Measurements from ENCODE around the gene FARS2.

FARS2 gene

GRCh38 chr6:5442916-5443315, 181.6 kb downstream of the FARS2 start:
- ChIA-PET POLR2A (no interaction called here), CTCF (no interaction called here)
- no peak for TF ChIP-seq FOXM1 (IDR thresholded peaks at IDR 0.05; ENCODE audit: borderline replicate concordance)
- TF ChIP-seq ZNF384 (IDR thresholded peaks at IDR 0.05) = no peak
- no peak for TF ChIP-seq SUZ12 (IDR thresholded peaks at IDR 0.05)
- no peak for TF ChIP-seq FOXA1 (IDR thresholded peaks at IDR 0.05)
- no peak for TF ChIP-seq ELF4 (IDR thresholded peaks at IDR 0.05)
- no peak for TF ChIP-seq CTBP1 (IDR thresholded peaks at IDR 0.05; ENCODE audit: borderline replicate concordance)
- DNase-seq (ENCODE audit: extremely low spot score) = no peak

GRCh38 chr6:5443491-5443890, 182.2 kb downstream of the FARS2 start:
- CTCF ChIA-PET = no interaction called here
- TF ChIP-seq ARNT (IDR thresholded peaks at IDR 0.05) = no peak
- TF ChIP-seq PKNOX1 (IDR thresholded peaks at IDR 0.05) = no peak
- no peak for TF ChIP-seq L3MBTL2 (conservative IDR thresholded peaks at IDR 0.05)
- TF ChIP-seq BHLHE40 (IDR thresholded peaks at IDR 0.05; ENCODE audit: borderline replicate concordance) = no peak
- no peak for TF ChIP-seq TARDBP (IDR thresholded peaks at IDR 0.05)
- no peak for TF ChIP-seq CTBP1 (IDR thresholded peaks at IDR 0.05; ENCODE audit: borderline replicate concordance)
- no peak for TF ChIP-seq LEF1 (IDR thresholded peaks at IDR 0.05; ENCODE audit: borderline replicate concordance)
- DNase-seq (ENCODE audit: extremely low spot score) = no peak
- POLR2A ChIA-PET = no interaction called here

- CTCF ChIA-PET = interaction anchor here (0.9 kb wide), 1 partner anchor 302 kb away, joined by 3 read pairs; no protein-coding TSS in a partner anchor
- DNase-seq (ENCODE audit: extremely low spot score) = no peak
- TF ChIP-seq FOXM1 (IDR thresholded peaks at IDR 0.05; ENCODE audit: borderline replicate concordance) (no peak), BHLHE40 (IDR thresholded peaks at IDR 0.05; ENCODE audit: borderline replicate concordance) (no peak), SUZ12 (IDR thresholded peaks at IDR 0.05) (no peak)
- POLR2A ChIA-PET = no interaction called here
Measured at GRCh38 chr6:5446362-5447075, 185.2 kb downstream of the FARS2 start.

GRCh38 chr6:5447921-5448320, 186.6 kb downstream of the FARS2 start:
- ChIA-PET CTCF (no interaction called here), POLR2A (no interaction called here)
- TF ChIP-seq BHLHE40 (IDR thresholded peaks at IDR 0.05; ENCODE audit: borderline replicate concordance) (no peak), PKNOX1 (IDR thresholded peaks at IDR 0.05) (no peak), TARDBP (IDR thresholded peaks at IDR 0.05) (no peak), L3MBTL2 (conservative IDR thresholded peaks at IDR 0.05) (no peak), ZNF384 (IDR thresholded peaks at IDR 0.05) (no peak), LEF1 (IDR thresholded peaks at IDR 0.05; ENCODE audit: borderline replicate concordance) (no peak), FOXM1 (IDR thresholded peaks at IDR 0.05; ENCODE audit: borderline replicate concordance) (no peak), ELF4 (IDR thresholded peaks at IDR 0.05) (no peak), HDGF (IDR thresholded peaks at IDR 0.05; ENCODE audit: borderline replicate concordance) (no peak), CTBP1 (IDR thresholded peaks at IDR 0.05; ENCODE audit: borderline replicate concordance) (no peak), ARNT (IDR thresholded peaks at IDR 0.05) (no peak), FOXA1 (IDR thresholded peaks at IDR 0.05) (no peak), FOXK2 (IDR thresholded peaks at IDR 0.05) (no peak), SP1 (IDR thresholded peaks at IDR 0.05) (no peak), NFRKB (IDR thresholded peaks at IDR 0.05) (no peak)
- DNase-seq (ENCODE audit: extremely low spot score) = no peak

GRCh38 chr6:5450073-5450472, 188.8 kb downstream of the FARS2 start:
- ChIA-PET POLR2A (no interaction called here), CTCF (no interaction called here)
- DNase-seq (ENCODE audit: extremely low spot score) = no peak
- TF ChIP-seq ZNF384 (IDR thresholded peaks at IDR 0.05) (no peak), PKNOX1 (IDR thresholded peaks at IDR 0.05) (no peak), CTBP1 (IDR thresholded peaks at IDR 0.05; ENCODE audit: borderline replicate concordance) (no peak), FOXA1 (IDR thresholded peaks at IDR 0.05) (no peak), SP1 (IDR thresholded peaks at IDR 0.05) (no peak), LEF1 (IDR thresholded peaks at IDR 0.05; ENCODE audit: borderline replicate concordance) (no peak), HDGF (IDR thresholded peaks at IDR 0.05; ENCODE audit: borderline replicate concordance) (no peak), ELF4 (IDR thresholded peaks at IDR 0.05) (no peak), L3MBTL2 (conservative IDR thresholded peaks at IDR 0.05) (no peak)

GRCh38 chr6:5453546-5453945, 192.2 kb downstream of the FARS2 start:
- DNase-seq (ENCODE audit: extremely low spot score) = no peak
- ChIA-PET POLR2A (no interaction called here), CTCF (interaction anchor here (2.3 kb wide), 1 partner anchor 18 kb away, joined by 7 read pairs; no protein-coding TSS in a partner anchor)
- no peak for TF ChIP-seq FOXA1 (IDR thresholded peaks at IDR 0.05)
- TF ChIP-seq FOXK2 (IDR thresholded peaks at IDR 0.05) = no peak
- no peak for TF ChIP-seq NFRKB (IDR thresholded peaks at IDR 0.05)
- TF ChIP-seq L3MBTL2 (conservative IDR thresholded peaks at IDR 0.05) = no peak
- TF ChIP-seq SUZ12 (IDR thresholded peaks at IDR 0.05) = no peak
- no peak for TF ChIP-seq FOXM1 (IDR thresholded peaks at IDR 0.05; ENCODE audit: borderline replicate concordance)
- TF ChIP-seq HDGF (IDR thresholded peaks at IDR 0.05; ENCODE audit: borderline replicate concordance) = no peak
- TF ChIP-seq PKNOX1 (IDR thresholded peaks at IDR 0.05) = no peak
- no peak for TF ChIP-seq ELF4 (IDR thresholded peaks at IDR 0.05)
- TF ChIP-seq SP1 (IDR thresholded peaks at IDR 0.05) = no peak
- TF ChIP-seq LEF1 (IDR thresholded peaks at IDR 0.05; ENCODE audit: borderline replicate concordance) = no peak
- no peak for TF ChIP-seq BHLHE40 (IDR thresholded peaks at IDR 0.05; ENCODE audit: borderline replicate concordance)
- no peak for TF ChIP-seq CTBP1 (IDR thresholded peaks at IDR 0.05; ENCODE audit: borderline replicate concordance)
